ENCODE measurements around the gene SETD9.

Gene SETD9

DNA sequence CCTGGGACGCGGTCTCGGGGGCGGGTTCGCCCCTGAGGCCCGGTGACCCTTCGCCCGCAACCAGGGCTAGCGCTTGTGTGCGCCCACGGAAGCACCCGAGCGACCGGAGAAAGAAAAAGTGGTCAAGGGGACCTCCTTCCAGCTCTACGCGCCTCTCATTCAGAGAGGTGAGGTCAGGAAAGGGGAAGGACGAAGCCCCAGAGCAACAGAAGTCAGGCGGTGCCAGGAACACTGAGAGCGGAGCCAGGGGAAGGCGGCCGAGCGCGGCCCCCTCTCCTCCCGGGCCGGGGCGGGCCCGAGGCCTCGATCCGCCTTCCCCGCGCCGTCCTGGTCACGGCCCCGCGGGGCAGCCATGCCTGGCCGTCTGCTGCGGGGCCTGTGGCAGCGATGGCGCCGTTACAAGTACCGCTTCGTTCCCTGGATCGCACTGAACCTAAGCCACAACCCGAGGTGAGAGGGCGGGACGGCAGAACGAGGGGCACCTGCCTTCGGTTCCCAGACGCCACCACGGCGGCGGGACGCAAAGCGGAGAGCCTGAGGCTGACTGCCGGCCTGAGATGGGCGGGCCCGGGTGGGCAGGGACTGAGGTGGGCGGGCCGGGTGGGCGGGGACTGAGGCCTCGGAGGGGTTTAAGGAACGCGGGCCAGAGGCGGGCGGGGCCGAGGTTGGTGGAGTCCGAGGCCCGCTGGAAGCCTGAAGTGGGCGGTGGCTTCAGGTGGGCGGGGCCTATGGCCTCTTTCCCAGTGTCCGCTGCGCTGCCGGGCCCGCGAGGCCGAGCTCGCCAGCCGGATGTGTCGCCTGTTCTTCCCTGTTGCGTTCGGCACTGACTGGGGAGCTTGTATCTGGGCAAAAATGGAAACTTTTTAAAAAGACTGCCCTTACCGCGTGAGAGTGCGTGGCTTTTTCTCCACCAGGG, at the start of gene SETD9:
SETD9 (plus strand) TSS at position 303 of the 916 bp plus-strand sequence; CDS start at position 353, 50 bp downstream.
- DNase-seq = peak; percentile 98

GRCh38 chr5:56861893-56862485, 47.4 kb upstream of the SETD9 start:
- DNase-seq = no peak

DNA sequence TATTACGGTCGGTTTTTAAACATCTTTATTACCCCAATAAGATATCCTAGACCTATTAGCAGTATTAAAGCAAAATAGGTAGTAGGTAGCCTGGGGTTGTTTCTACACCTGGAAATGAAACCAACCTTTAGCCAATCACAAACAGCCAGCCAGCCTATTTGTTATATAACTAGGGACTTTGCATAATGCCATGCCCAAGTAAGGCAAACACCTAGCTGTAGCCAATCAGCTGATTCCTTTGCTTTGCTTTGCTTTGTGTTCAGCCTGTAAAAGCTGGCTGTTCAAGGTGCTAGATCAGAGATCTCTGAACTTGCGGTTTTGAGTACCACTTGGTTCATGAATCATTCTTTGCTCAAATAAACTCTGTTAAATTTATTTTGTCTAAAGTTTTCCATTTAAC, 46.5 kb upstream of the SETD9 start:
- no peak for DNase-seq

- no peak for DNase-seq
Measured at GRCh38 chr5:56871777-56872176, 37.6 kb upstream of the SETD9 start.

DNA sequence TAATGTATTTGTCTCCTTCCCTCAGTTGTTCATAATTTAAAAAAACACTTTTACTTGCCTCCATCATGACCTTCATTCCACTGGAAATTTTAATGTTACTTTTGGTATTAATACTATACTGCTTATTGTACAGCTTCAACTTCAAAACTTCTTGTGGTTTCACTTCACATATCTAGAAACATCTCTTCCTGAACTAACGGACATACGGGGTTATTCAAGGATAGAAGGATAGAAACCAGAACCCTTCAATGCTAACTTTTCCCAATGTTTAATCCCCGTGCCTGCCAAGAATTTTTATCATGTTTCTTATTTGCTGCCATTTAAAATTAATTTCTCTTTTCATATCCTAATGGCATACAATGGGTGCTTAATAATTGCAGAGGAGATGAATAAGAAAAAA, 36.3 kb upstream of the SETD9 start:
- no peak for DNase-seq

GRCh38 chr5:56876327-56876726, 33.1 kb upstream of the SETD9 start:
- no peak for DNase-seq

DNA sequence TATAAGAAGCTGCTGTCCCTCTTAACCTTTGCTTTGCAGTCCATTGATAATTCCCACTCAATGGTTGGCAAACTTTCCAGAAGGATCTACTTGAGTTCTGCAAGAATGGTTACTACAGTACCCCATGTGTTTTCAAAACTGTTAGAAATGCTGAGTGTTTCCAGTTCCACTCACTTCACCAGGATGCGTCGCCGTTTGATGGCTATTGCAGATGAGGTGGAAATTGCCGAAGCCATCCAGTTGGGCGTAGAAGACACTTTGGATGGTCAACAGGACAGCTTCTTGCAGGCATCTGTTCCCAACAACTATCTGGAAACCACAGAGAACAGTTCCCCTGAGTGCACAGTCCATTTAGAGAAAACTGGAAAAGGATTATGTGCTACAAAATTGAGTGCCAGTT, 27.8 kb upstream of the SETD9 start:
- DNase-seq = no peak

DNA sequence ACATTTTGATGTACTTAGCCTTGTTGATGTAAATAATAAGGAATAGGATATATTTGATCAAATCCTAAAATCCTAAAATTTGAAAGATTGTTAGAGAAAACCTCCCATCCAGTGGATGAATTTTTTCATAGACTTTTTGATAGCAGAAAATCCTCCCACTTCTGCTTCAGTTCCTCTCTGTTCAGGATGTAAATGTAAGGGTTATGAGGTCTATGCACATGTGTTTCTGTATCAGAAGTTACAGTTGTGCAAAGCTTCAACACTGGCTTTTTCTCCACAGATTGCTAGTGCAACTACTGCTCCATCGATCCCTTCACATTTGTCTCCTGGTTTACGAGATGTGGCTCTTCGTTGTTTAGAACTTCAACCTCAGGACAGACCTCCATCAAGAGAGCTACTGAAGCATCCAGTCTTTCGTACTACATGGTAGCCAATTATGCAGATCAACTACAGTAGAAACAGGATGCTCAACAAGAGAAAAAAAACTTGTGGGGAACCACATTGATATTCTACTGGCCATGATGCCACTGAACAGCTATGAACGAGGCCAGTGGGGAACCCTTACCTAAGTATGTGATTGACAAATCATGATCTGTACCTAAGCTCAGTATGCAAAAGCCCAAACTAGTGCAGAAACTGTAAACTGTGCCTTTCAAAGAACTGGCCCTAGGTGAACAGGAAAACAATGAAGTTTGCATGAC, 16.0 kb upstream of the SETD9 start:
- no peak for DNase-seq

GRCh38 chr5:56896763-56897162, 12.6 kb upstream of the SETD9 start:
- no peak for DNase-seq

DNA sequence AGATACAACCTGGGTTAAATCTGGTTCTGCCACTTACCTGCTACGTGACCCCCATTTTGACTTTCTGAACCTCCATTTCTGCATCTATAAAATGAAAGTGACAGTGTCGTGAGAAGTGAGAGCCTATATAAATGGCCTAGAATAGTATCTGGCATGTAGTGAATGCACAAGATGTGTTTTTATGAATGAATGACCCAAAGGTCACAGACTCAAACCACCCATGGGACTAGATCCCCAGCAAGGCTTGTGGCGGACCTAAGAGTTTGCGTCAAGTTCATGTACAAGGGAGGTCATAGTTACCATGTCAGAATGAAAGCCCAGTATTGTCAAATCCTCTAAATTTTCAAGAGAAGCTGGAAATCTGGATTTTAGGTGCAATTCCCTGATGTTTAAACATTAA, 11.2 kb upstream of the SETD9 start:
- DNase-seq = no peak

DNA sequence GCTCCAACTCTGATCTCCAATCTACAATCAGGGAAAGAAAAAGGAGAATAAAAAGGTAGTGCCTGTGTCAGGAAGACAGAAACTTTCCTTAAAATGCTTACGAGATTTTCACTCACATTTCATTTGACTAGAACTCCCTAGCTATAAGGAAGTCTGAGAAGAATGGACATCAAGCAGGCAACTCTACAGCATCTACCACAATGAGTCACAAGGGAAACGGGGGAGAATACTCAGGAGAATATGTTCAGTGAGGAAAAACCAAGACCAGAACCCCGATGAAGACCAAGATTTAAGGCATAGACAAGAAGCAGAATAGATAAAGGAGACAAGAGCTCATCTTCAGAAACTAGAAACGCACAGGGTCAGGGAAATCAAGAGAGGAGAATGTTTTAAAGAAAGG, 9.0 kb upstream of the SETD9 start:
- DNase-seq = no peak

- DNase-seq = peak; percentile 56
Measured at GRCh38 chr5:56900858-56901578, 8.4 kb upstream of the SETD9 start.

DNA sequence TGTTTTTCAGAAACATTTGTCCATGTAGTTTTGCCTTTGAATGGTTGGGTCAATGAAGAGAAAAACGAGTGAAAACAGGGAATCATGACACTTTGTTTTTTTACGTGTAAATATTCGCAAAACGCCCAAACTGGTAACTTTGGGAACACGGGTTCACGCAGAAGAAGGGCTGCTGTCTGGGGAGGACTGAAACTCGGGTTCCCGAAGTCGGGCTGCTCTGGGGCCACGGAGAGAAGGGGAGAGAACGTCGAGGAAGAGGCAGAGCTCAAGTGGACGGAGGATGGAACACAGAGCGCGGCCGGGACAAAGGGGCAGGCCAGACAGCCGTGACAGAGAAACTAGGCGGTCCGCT, 478 bp upstream of the SETD9 start:
- no peak for DNase-seq

- DNase-seq = peak; percentile 62
Measured at GRCh38 chr5:56910210-56910965, 992 bp downstream of the SETD9 start.

GRCh38 chr5:56913766-56914165, 4.4 kb downstream of the SETD9 start:
- no peak for DNase-seq

- DNase-seq = no peak
Measured at GRCh38 chr5:56914678-56915077, 5.3 kb downstream of the SETD9 start.

DNA sequence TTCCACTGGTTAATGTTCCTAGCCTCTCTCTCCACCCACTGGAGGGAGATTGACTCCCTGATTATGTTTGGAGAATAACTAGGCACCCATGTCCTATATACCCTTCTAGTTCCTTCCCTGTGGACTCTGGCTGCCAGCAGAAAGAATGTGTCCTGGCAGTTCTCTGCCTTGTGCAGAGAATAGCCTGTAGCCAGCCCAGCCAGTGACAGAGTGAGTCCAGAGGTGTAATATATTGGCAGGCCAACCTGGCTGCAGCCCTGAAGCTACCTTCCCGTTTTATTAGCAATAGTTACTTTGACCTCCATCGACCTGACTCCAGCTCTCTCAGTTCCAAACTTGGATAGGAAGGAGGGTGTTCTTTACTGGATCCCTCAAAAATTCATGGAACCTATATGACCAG, 8.1 kb downstream of the SETD9 start:
- DNase-seq = no peak

- DNase-seq = no peak
Measured at GRCh38 chr5:56918054-56918453, 8.7 kb downstream of the SETD9 start.

DNA sequence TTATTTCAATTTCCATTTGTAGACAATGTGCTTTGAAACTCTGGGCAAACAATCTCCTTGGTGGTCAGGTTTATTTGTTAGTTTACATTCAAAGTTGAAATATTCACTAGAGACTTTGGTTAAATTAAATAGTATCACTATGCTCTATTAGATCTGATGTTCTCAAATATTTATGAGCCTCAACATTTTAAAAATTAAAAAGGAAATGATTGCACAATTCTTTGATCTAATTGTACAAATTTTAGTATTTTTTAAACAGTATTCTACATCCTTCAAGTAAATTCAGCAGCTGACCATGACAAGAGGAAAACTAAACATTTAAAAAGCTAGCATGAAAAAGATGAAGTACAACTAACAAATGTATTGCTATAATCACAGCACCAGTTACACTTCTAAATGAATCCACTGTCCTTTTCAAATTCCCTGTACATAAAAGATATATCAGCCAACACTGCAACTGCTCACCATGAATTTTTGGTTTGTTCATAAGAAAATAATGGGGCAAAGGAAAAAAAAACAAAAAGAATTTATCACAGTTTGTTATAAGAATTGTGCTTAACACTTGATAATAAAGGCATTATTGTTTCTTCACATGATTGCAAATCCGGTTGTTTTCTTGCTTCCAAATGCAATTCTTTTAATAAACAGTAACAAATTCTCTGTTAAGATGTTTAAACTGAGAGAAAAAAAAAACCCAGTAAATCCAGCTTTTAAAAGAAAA, 10.7 kb downstream of the SETD9 start:
- no peak for DNase-seq

DNA sequence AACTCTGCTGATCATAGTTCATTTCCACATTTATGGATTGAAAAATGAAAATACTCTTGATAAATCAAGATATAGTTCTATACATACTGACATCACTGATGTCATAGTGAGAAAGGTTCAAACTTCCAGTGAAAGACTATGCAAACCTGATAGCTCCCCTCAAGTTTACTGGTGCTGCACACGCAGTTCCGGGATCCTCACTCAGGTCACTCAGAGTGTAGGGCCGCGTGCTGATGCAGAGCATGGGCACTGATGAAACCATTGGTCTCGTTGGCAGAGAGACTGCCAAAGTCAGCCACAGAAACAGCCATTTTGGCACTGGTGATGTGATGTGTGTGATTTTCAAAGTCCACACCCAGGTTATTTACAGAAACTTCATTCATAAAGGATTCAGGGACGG, 13.5 kb downstream of the SETD9 start:
- no peak for DNase-seq

- DNase-seq = no peak
Measured at GRCh38 chr5:56934325-56934724, 24.9 kb downstream of the SETD9 start.

DNA sequence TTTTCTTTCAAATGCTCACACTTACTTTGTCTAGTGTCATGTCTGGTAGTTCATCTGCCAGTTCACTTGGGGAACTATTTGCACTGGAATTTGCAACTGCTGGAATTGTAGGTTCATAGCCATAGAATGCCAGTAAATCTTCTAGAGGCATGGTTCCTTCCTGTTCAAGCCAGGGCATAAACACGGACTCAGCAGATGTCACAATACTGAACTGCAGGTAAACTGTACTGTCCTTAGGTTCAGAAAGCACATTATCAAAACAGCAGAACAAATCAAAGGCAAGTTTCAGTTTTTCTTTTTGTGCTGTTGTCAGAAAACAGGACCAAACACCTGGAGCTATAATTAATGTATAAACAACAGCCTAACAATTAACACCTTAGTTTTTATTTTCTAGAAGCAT, 29.5 kb downstream of the SETD9 start:
- DNase-seq = no peak

All from activated CD4-positive, alpha-beta T cell treated with anti-CD3 and anti-CD28 coated beads, Interleukin-10, Interleukin-2, amounts not matched to agents 100 ng/mL and 50 ng/mL, durations not matched to agents 16 hours and 8 hours (primary cell).